ENCODE measurements around the gene DCTPP1. TPM values are rescaled to one million over a fixed set of nuclear protein-coding genes. Genes with fewer than 3 reads are reported as not detected.

The DCTPP1 gene
- total RNA-seq, 1 experiment from 2014 or later, result 109 TPM

- Histone ChIP-seq H3K4me3 (peak overlapping the region; percentile 73), H3K27me3 (ENCODE audit: insufficient read depth, low read depth) (no peaks in the 10 kb centered on the region), H3K4me1 (replicated peaks; ENCODE audit: insufficient read depth) (peaks cover 26% of the 10 kb centered on the region), H3K27ac (0 out of 2 replicates have a peak overlapping the region, but pooled peaks have one; percentile 62), H3K79me2 (ENCODE audit: low read depth) (peaks cover 24% of the 10 kb centered on the region), H2AFZ (peak overlapping the region; percentile 92), H3K4me2 (peak overlapping the region; percentile 87), H3K9me2 (ENCODE audit: insufficient read depth) (no peaks in the 10 kb centered on the region), H3F3A (ENCODE audit: insufficient read depth, low read depth) (peaks cover 26% of the 10 kb centered on the region), H3K36me3 (ENCODE audit: low read depth) (0 out of 2 replicates have a peak, but pooled peaks cover 10% of the 10 kb centered on the region), H4K20me1 (ENCODE audit: insufficient read depth) (peaks cover 10% of the 10 kb centered on the region), H3K9me3 (ENCODE audit: insufficient read depth, low read depth) (no peaks in the 10 kb centered on the region; the same call in 1 of the 2 replicates)
- ChIA-PET CTCF (interaction anchor here (1.2 to 1.5 kb wide), 2 partner anchors 15 to 47 kb away, joined by 4 to 5 read pairs; partner anchors contain the start of gene DCTPP1), POLR2A (ENCODE audit: unreplicated experiment) (interaction anchor here (0.6 to 1.0 kb wide), 3 partner anchors 15 to 392 kb away, joined by 3 to 4 read pairs (median 3); partner anchors contain the start of gene DCTPP1)
- no peak for TF ChIP-seq CTCF (conservative IDR thresholded peaks at IDR 0.05)
- TF ChIP-seq EZH2 (IDR thresholded peaks at IDR 0.05; ENCODE audit: low read depth), result no peak
- BruUV-seq (replicated peaks), result no TSS peak
- no peak for DNase-seq
- intact Hi-C loops (cut with micrococcal nuclease; ENCODE audit: unreplicated experiment), result loop anchor here (1.0 kb wide), 2 partner anchors 83 to 190 kb away; no protein-coding TSS in a partner anchor
Observed at GRCh38 chr16:30444231-30445148, 14.7 kb upstream of the DCTPP1 start.

GRCh38 chr16:30443631-30444030, 13.8 kb upstream of the DCTPP1 start:
- ChIA-PET POLR2A (ENCODE audit: unreplicated experiment) (interaction anchor here (0.5 to 0.7 kb wide), 2 partner anchors 53 to 300 kb away, joined by 3 to 4 read pairs; no protein-coding TSS in a partner anchor), CTCF (no interaction called here)
- no peak for TF ChIP-seq EZH2 (IDR thresholded peaks at IDR 0.05; ENCODE audit: low read depth)
- no peak for TF ChIP-seq CTCF (conservative IDR thresholded peaks at IDR 0.05)
- no TSS peak for BruUV-seq (replicated peaks)
- H3K79me2 ChIP-seq (ENCODE audit: low read depth), result peaks cover 24% of the 10 kb centered on the region
- 0 out of 2 replicates have a peak, but pooled peaks cover 10% of the 10 kb centered on the region for H3K36me3 ChIP-seq (ENCODE audit: low read depth)
- peaks cover 26% of the 10 kb centered on the region for H3F3A ChIP-seq (ENCODE audit: insufficient read depth, low read depth)
- no peaks in the 10 kb centered on the region; the same call in 1 of the 2 replicates for H3K9me3 ChIP-seq (ENCODE audit: insufficient read depth, low read depth)
- no peak for DNase-seq
- H3K9me2 ChIP-seq (ENCODE audit: insufficient read depth), result no peaks in the 10 kb centered on the region
- 0 out of 2 replicates have a peak overlapping the region, but pooled peaks have one; percentile 73 for H3K4me3 ChIP-seq
- peaks cover 10% of the 10 kb centered on the region for H4K20me1 ChIP-seq (ENCODE audit: insufficient read depth)
- no peaks in the 10 kb centered on the region for H3K27me3 ChIP-seq (ENCODE audit: insufficient read depth, low read depth)
- H3K4me1 ChIP-seq (replicated peaks; ENCODE audit: insufficient read depth), result peaks cover 26% of the 10 kb centered on the region
- H2AFZ ChIP-seq, result no peak overlapping the region
- peak overlapping the region; percentile 87 for H3K4me2 ChIP-seq
- no peak overlapping the region for H3K27ac ChIP-seq
- intact Hi-C loops (cut with micrococcal nuclease; ENCODE audit: unreplicated experiment), result no loop called here

GRCh38 chr16:30439720-30440348, 10.0 kb upstream of the DCTPP1 start:
- peaks cover 17% of the 10 kb centered on the region for H3K79me2 ChIP-seq (ENCODE audit: low read depth)
- no TSS peak for BruUV-seq (replicated peaks)
- no peak overlapping the region for H3K4me3 ChIP-seq
- no peaks in the 10 kb centered on the region for H3K9me2 ChIP-seq (ENCODE audit: insufficient read depth)
- TF ChIP-seq EZH2 (IDR thresholded peaks at IDR 0.05; ENCODE audit: low read depth) (no peak), CTCF (conservative IDR thresholded peaks at IDR 0.05) (no peak)
- no peaks in the 10 kb centered on the region for H3K27me3 ChIP-seq (ENCODE audit: insufficient read depth, low read depth)
- H3K36me3 ChIP-seq (ENCODE audit: low read depth), result 0 out of 2 replicates have a peak, but pooled peaks cover 10% of the 10 kb centered on the region
- ChIA-PET POLR2A (ENCODE audit: unreplicated experiment) (no interaction called here), CTCF (no interaction called here)
- H3F3A ChIP-seq (ENCODE audit: insufficient read depth, low read depth), result peaks cover 31% of the 10 kb centered on the region
- no peak overlapping the region for H2AFZ ChIP-seq
- H3K9me3 ChIP-seq (ENCODE audit: insufficient read depth, low read depth), result no peaks in the 10 kb centered on the region; the same call in 1 of the 2 replicates
- no peak overlapping the region for H3K27ac ChIP-seq
- peaks cover 10% of the 10 kb centered on the region for H4K20me1 ChIP-seq (ENCODE audit: insufficient read depth)
- no peak for DNase-seq
- H3K4me1 ChIP-seq (replicated peaks; ENCODE audit: insufficient read depth), result peaks cover 19% of the 10 kb centered on the region
- H3K4me2 ChIP-seq, result no peak overlapping the region
- intact Hi-C loops (cut with micrococcal nuclease; ENCODE audit: unreplicated experiment), result no loop called here

Data from PC-9 (cell line).